Fibroblast of lung (primary cell): Measurements from ENCODE around the gene NTRK3. TPM values are rescaled to one million over a fixed set of nuclear protein-coding genes. Genes with fewer than 3 reads are reported as not detected.

Experiments
- DNase-seq, 2 donors: peaks; one replicate each; pipeline versions ENCODE4 v3.0.0 to v3.0.0-alpha.2; 2010; ENCODE audit warnings: low read depth in 2 of 2
- H2AFZ ChIP-seq: 2 replicates; pipeline ENCODE4 v1.5.1; 2012; ENCODE audit warnings: low read length, control low read depth, inconsistent platforms
- H3K27ac ChIP-seq: 2 replicates; pipeline ENCODE4 v1.5.1; 2011; ENCODE audit warnings: low read length, control low read depth; ENCODE audit not compliant: insufficient read depth
- H3K27me3 ChIP-seq: 2 replicates; pipeline ENCODE4 v1.5.1; 2011; ENCODE audit warnings: mild to moderate bottlenecking, low read length; ENCODE audit not compliant: control insufficient read depth, insufficient read depth
- H3K36me3 ChIP-seq: 2 replicates; pipeline ENCODE4 v1.5.1; 2011; ENCODE audit warnings: low read length; ENCODE audit not compliant: control insufficient read depth, insufficient read depth
- H3K4me1 ChIP-seq: 2 replicates; pipeline ENCODE4 v1.5.1; 2011; ENCODE audit warnings: low read length; ENCODE audit not compliant: control insufficient read depth, insufficient read depth; ENCODE audit errors: extremely low read depth
- H3K4me2 ChIP-seq: 2 replicates; pipeline ENCODE4 v1.5.1; 2011; ENCODE audit warnings: low read length, control low read depth; ENCODE audit not compliant: insufficient read depth; ENCODE audit errors: extremely low read depth
- H3K4me3 ChIP-seq, 4 experiments: fragments of 200-600 bp in 1 of 4; sonication (generic) in 1 of 4; replicated peaks in 1 of 4; 2 replicates each; pipeline ENCODE4 v1.5.1; 2011 to 2016; ENCODE audit warnings: low read length in 4 of 4, low read depth in 3 of 4, mild to moderate bottlenecking in 3 of 4, control low read depth in 2 of 4, inconsistent platforms in 1 of 4, mixed read lengths in 1 of 4; ENCODE audit not compliant: insufficient read depth in 1 of 4; ENCODE audit errors: control extremely low read depth in 1 of 4
- H3K79me2 ChIP-seq: 2 replicates; pipeline ENCODE4 v1.5.1; 2012; ENCODE audit warnings: mild to moderate bottlenecking, low read length, inconsistent platforms; ENCODE audit not compliant: control insufficient read depth, insufficient read depth
- H3K9ac ChIP-seq: 2 replicates; pipeline ENCODE4 v1.5.1; 2011; ENCODE audit warnings: mild to moderate bottlenecking, low read length, control low read depth; ENCODE audit not compliant: insufficient read depth
- H3K9me3 ChIP-seq: 2 replicates; pipeline ENCODE4 v1.5.1; 2012; ENCODE audit warnings: low read depth, low read length; ENCODE audit not compliant: control insufficient read depth, insufficient read depth
- H4K20me1 ChIP-seq: 2 replicates; pipeline ENCODE4 v1.5.1; 2011; ENCODE audit warnings: low read length; ENCODE audit not compliant: control insufficient read depth, insufficient read depth; ENCODE audit errors: extremely low read depth
- EZH2 ChIP-seq: IDR thresholded peaks from 2 replicates; pipeline ENCODE4 v1.5.1; 2012; ENCODE audit warnings: low read length, control low read depth, mild to moderate bottlenecking; ENCODE audit errors: missing control alignments
- polyA plus RNA-seq, 2 donors: library from polyadenylated mRNA; depleted of rRNA in 1 of 2; stranded (reverse) in 1 of 2; unstranded in 1 of 2; fragments of >200 nt; gene quantifications; 2 replicates each; pipeline ENCODE4 v1.2.1, GENCODE V29; 2011 to 2012; ENCODE audit warnings: missing spikeins in 1 of 2
- total RNA-seq: library from RNA; depleted of rRNA; stranded (reverse); fragments of >200 nt; gene quantifications from 2 replicates; pipeline ENCODE4 v1.2.1, GENCODE V29; 2014
- TF ChIP-seq, protein P1 (sequence below), 2 donors: IDR thresholded peaks in 1 of 2; conservative IDR thresholded peaks in 1 of 2; 1 replicate in 1 of 2; 2 replicates in 1 of 2; pipeline ENCODE4 v1.5.1; 2011 to 2012; ENCODE audit warnings: low read length in 2 of 2, control low read depth in 1 of 2, inconsistent platforms in 1 of 2, low read depth in 1 of 2, mild to moderate bottlenecking in 1 of 2

The NTRK3 gene
- total and polyA plus RNA-seq, 2 donors (not counting 1 experiment from before 2014, with no cell fraction given): 0.06 TPM; not detected in 1

DNA sequence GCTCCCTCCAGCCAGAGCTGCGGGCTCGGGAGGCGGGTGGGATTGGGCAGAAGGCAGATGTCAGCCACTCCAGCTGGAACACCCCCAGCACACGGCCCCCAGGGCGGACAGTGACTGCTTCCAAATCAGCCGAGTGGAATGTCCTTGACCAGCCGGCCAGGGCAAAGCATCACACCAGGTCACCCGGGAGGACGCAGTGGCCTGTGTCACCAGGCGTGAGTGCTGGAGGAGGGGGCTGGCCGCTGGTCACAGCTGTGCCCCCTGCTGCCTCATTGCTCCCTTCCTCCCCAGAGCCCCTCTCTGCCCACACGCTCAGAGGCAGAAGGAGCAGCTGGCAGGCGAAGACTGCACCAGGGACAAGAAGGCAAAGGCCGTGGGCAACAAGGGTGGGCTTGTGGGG, 33.5 kb downstream of the NTRK3 start:
- Histone ChIP-seq H3K36me3 (no peaks in the 10 kb centered on the region), H3K79me2 (no peaks in the 10 kb centered on the region), H3K27me3 (no peaks in the 10 kb centered on the region), H3K9me3 (no peaks in the 10 kb centered on the region), H3K4me3 (no peak overlapping the region), H4K20me1 (no peaks in the 10 kb centered on the region), H3K4me1 (no peaks in the 10 kb centered on the region), H2AFZ (no peak overlapping the region), H3K9ac (no peak overlapping the region), H3K4me2 (no peak overlapping the region), H3K27ac (no peak overlapping the region)
- TF ChIP-seq, protein P1, sequence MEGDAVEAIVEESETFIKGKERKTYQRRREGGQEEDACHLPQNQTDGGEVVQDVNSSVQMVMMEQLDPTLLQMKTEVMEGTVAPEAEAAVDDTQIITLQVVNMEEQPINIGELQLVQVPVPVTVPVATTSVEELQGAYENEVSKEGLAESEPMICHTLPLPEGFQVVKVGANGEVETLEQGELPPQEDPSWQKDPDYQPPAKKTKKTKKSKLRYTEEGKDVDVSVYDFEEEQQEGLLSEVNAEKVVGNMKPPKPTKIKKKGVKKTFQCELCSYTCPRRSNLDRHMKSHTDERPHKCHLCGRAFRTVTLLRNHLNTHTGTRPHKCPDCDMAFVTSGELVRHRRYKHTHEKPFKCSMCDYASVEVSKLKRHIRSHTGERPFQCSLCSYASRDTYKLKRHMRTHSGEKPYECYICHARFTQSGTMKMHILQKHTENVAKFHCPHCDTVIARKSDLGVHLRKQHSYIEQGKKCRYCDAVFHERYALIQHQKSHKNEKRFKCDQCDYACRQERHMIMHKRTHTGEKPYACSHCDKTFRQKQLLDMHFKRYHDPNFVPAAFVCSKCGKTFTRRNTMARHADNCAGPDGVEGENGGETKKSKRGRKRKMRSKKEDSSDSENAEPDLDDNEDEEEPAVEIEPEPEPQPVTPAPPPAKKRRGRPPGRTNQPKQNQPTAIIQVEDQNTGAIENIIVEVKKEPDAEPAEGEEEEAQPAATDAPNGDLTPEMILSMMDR (conservative IDR thresholded peaks at IDR 0.05 in 1 of 2, IDR thresholded peaks at IDR 0.05 in 1 of 2; ENCODE audit: low read depth in 1 of 2, low read length in 2 of 2): no peak
- no peak for TF ChIP-seq EZH2
- DNase-seq: no peak

DNA sequence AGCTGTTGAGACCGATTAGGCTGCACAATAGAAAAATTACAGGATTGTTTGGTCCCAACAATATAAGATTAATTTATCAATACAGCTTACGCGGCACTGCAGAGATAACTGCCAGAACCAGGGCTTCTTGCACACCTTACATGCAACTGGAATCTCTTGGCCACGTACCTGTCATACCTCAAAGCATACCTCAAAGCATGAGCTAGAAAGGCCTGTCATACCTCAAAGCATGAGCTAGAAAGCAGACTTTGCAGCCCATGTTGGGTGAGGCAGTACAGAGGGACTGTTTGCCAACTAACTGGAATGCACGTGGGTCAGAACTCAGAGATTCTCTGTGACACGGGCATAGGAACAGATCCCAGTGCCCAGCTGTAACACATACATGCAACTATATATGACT, 34.7 kb downstream of the NTRK3 start:
- no peaks in the 10 kb centered on the region for H3K4me1 ChIP-seq
- no peak overlapping the region for H2AFZ ChIP-seq
- H4K20me1 ChIP-seq: no peaks in the 10 kb centered on the region
- no peaks in the 10 kb centered on the region for H3K36me3 ChIP-seq
- H3K4me3 ChIP-seq: no peak overlapping the region
- TF ChIP-seq, protein P1 (conservative IDR thresholded peaks at IDR 0.05 in 1 of 2, IDR thresholded peaks at IDR 0.05 in 1 of 2; ENCODE audit: low read depth in 1 of 2, low read length in 2 of 2): no peak
- no peak for TF ChIP-seq EZH2
- H3K9ac ChIP-seq: no peak overlapping the region
- H3K9me3 ChIP-seq: no peaks in the 10 kb centered on the region
- DNase-seq: no peak
- no peaks in the 10 kb centered on the region for H3K27me3 ChIP-seq
- H3K27ac ChIP-seq: no peak overlapping the region
- no peaks in the 10 kb centered on the region for H3K79me2 ChIP-seq
- no peak overlapping the region for H3K4me2 ChIP-seq

DNA sequence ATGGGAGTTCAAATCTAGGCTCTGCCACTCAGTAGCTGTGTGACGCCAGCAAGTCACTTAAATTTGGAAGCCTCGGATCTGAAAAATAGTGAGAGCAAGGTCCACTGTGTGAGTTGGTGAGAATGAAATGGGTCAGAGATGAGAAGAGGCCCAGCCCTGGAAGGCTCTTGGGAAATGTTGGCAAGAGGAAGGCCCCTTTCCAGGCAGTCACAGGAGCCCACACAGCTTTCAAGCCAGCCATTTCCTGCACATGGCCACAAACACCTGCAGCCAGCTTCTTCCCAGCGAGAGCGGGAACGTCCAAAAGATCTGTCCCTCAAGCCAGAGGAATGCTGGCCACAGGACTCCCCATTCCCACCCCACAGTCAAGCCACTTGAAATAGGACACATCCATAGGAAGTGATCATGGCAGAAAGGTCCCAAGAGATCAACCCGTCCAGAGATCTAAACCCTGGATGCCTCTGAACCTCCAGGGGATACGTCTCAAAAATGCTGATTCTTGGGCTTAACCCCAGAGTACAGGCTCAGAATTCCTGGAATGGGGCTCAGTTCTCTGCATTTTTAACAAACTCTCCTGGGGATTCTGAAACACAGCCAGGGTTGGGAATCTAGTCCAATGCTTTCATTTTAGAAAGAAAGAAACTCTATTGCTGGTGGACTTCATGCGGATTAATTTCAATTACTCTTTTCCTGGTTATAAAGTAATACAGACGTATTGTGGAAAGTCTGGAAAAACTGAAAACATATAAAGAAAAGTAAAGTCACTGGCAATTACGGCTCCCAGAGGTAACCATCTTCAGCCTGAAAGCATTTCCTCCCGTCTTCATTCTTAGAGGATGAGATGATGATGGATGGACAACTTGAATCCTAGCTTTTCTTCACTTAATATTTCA, 35.9 kb downstream of the NTRK3 start:
- no peaks in the 10 kb centered on the region for H3K27me3 ChIP-seq
- no peak for DNase-seq
- TF ChIP-seq, protein P1 (conservative IDR thresholded peaks at IDR 0.05 in 1 of 2, IDR thresholded peaks at IDR 0.05 in 1 of 2; ENCODE audit: low read depth in 1 of 2, low read length in 2 of 2): no peak

More for the DNA sequence above, 35.9 kb downstream of the NTRK3 start:
- no peaks in the 10 kb centered on the region for H3K9me3 ChIP-seq
- H3K9ac ChIP-seq: no peak overlapping the region
- no peaks in the 10 kb centered on the region for H3K4me1 ChIP-seq
- no peak overlapping the region for H2AFZ ChIP-seq
- H3K4me2 ChIP-seq: no peak overlapping the region
- H3K36me3 ChIP-seq: no peaks in the 10 kb centered on the region
- no peak overlapping the region for H3K4me3 ChIP-seq
- H3K79me2 ChIP-seq: no peaks in the 10 kb centered on the region
- H3K27ac ChIP-seq: no peak overlapping the region
- H4K20me1 ChIP-seq: no peaks in the 10 kb centered on the region
